Measurements from ENCODE around the gene SRD5A1.

The SRD5A1 gene

GRCh38 chr5:6623941-6624340 lies 9.3 kb upstream of the SRD5A1 start:
- Histone ChIP-seq H3K36me3 (peaks cover 47 to 81% (median 66%) of the 10 kb centered on the region in 3 donors), H3K4me1 (no peaks in the 10 kb centered on the region), H3K9me3 (no peaks in the 10 kb centered on the region), H3K27ac (no peak overlapping the region), H3K4me3 (no peak overlapping the region), H3K27me3 (no peaks in the 10 kb centered on the region)
- DNase-seq: no peak
- intact Hi-C loops (cut with DNase I; ENCODE audit: low total_unique reads): no loop called here
- TF ChIP-seq CTCF (IDR thresholded peaks at IDR 0.05): no peak

- no peaks in the 10 kb centered on the region for H3K27me3 ChIP-seq
- no peak for DNase-seq
- H3K27ac ChIP-seq: no peak overlapping the region
- no peak for TF ChIP-seq CTCF (IDR thresholded peaks at IDR 0.05)
- H3K9me3 ChIP-seq: no peaks in the 10 kb centered on the region
- H3K36me3 ChIP-seq: peaks cover 50 to 80% (median 54%) of the 10 kb centered on the region in 3 donors
- peaks cover 0 to 8% (median 6%) of the 10 kb centered on the region in 4 donors for H3K4me1 ChIP-seq
- no peak overlapping the region for H3K4me3 ChIP-seq
- intact Hi-C loops (cut with DNase I; ENCODE audit: low total_unique reads): no loop called here
Observed at GRCh38 chr5:6626508-6626907, 6.7 kb upstream of the SRD5A1 start.

- Histone ChIP-seq H3K4me1 (peaks cover 0 to 24% (median 22%) of the 10 kb centered on the region in 4 donors), H3K27ac (no peak overlapping the region), H3K27me3 (no peaks in the 10 kb centered on the region), H3K36me3 (peaks cover 23 to 40% (median 25%) of the 10 kb centered on the region in 3 donors), H3K9me3 (no peaks in the 10 kb centered on the region), H3K4me3 (peak overlapping the region in 1 of 2 donors; percentile 64)
- intact Hi-C loops (cut with DNase I; ENCODE audit: low total_unique reads): loop anchor here (5.0 kb wide), 2 partner anchors 81 to 116 kb away; partner anchors contain the start of gene TENT4A
- no peak for TF ChIP-seq CTCF (IDR thresholded peaks at IDR 0.05)
- no peak for DNase-seq
Observed at GRCh38 chr5:6631441-6631840, 1.8 kb upstream of the SRD5A1 start.

GRCh38 chr5:6632324-6632887 lies 834 bp upstream of the SRD5A1 start:
- H3K27me3 ChIP-seq: no peaks in the 10 kb centered on the region
- intact Hi-C loops (cut with DNase I; ENCODE audit: low total_unique reads): loop anchor here (5.0 kb wide), 2 partner anchors 80 to 115 kb away; partner anchors contain the start of gene TENT4A
- TF ChIP-seq CTCF (IDR thresholded peaks at IDR 0.05): peak in 1 of 2 experiments; percentile 10
- peaks cover 23 to 36% (median 25%) of the 10 kb centered on the region in 3 donors for H3K36me3 ChIP-seq
- H3K4me1 ChIP-seq: peaks cover 0 to 24% (median 22%) of the 10 kb centered on the region in 4 donors
- H3K9me3 ChIP-seq: no peaks in the 10 kb centered on the region
- H3K27ac ChIP-seq: peak overlapping the region; percentile 86 to 90
- peak overlapping the region; percentile 64 to 95 for H3K4me3 ChIP-seq
- DNase-seq: peak; percentile 20 to 69

GRCh38 chr5:6633469-6634245 lies 417 bp downstream of the SRD5A1 start:
- Histone ChIP-seq H3K4me1 (peaks cover 0 to 24% (median 22%) of the 10 kb centered on the region in 4 donors), H3K36me3 (peaks cover 15 to 27% (median 22%) of the 10 kb centered on the region in 3 donors), H3K27me3 (no peaks in the 10 kb centered on the region), H3K27ac (peak overlapping the region; percentile 86 to 90), H3K4me3 (peak overlapping the region; percentile 64 to 95), H3K9me3 (no peaks in the 10 kb centered on the region)
- peak in 1 of 2 donors; percentile 69 for DNase-seq
- intact Hi-C loops (cut with DNase I; ENCODE audit: low total_unique reads): loop anchor here (5.0 kb wide), 2 partner anchors 79 to 114 kb away; partner anchors contain the start of gene TENT4A
- peak in 1 of 2 experiments; percentile 10 for TF ChIP-seq CTCF (IDR thresholded peaks at IDR 0.05)

Measured in tibial artery (tissue), 4 donors.